CD4-positive, alpha-beta T cell treated with Interleukin-15 for 1 hour (primary cell): ENCODE data around the gene ZNF439.
"Not testable (repeated sequence)": the region's sequence is repeated elsewhere in the genome, so short reads cannot be mapped to it uniquely, and the experiment has no call there.

Experiments
- DNase-seq: peaks from one replicate; pipeline ENCODE4 v3.0.0-alpha.2; 2020

The ZNF439 gene

GRCh38 chr19:11872624-11873023 lies 24.1 kb downstream of the ZNF439 start:
- DNase-seq, result no peak

DNA sequence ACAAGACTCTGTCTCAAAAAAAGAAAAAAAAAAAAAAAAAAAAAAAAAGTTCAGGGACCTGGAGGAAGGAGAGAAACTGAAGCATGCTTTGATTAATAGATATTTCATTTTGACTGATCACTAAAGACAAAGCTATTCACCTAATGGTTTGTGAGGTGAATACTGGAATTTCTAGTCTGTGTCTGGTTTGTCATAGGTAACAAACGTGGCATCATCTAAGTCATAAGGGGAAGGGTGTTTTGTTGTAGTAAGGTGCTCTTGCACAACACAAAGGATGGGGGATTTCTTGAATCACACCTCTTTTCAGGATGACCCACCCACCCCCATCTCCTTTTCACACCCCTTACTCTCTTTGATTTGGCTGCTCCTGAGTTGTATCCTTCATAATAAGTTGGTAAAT lies 25.2 kb downstream of the ZNF439 start:
- no peak for DNase-seq

DNA sequence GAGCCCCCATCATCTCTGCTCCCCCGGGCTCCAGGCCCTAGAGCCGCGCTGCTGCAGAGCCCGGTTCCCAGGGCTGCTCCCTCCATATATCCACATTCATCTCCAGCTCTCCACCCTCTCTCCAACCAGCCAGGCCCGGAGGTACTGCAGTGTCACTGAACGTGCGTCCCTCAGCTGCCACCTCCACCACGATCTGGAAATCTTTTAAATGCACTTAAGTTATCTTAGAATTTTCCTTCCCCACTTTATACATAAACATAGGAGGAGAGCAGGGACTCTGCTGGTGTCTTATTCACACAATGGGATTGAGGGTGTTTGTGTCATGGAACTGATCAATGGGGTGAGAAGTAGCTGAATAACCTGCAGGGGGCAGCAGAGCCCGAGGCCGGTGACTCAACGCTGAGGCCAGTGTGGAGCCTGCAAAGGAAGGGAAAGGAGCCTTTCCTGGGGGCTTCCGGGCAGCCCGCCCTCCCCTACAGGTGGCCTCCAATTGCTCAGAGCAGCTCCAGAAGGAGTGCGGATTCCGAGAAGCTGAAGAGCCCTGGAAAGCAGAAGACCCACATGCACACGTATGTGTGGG lies 31.3 kb downstream of the ZNF439 start:
- DNase-seq, result peak; percentile 18

GRCh38 chr19:11880598-11880997 lies 32.1 kb downstream of the ZNF439 start:
- no peak for DNase-seq

DNA sequence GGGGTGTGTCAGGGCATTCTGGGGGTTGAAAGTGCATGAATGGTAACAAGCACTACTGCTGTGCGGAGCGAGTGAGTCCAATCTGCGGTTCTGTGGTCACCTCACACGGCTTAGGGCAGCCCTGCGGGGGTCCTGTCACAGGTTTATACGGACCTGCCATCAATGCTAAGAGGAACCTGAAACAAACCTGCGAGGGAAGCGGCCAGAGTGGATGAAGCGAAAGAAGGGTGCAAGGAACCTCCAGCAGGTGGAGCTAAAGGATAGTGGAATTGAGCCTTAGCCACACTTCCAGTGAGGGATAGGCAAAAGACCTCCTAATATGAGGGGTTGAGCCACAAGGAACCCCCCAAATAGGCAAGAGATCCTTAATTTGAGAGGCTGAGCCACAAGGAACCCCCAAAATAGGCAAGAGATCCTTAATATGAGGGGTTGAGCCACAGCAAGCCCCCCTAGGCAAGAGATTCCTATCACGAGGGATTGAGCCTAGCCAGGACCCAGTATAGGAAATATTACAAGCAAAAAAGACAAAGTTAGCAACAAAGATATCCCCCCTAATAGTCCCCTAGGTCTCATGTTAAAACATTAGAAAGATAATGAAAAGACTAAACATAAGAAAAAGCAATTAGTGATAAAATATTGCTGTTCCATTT lies 32.8 kb downstream of the ZNF439 start:
- DNase-seq, result peak; percentile 59

DNA sequence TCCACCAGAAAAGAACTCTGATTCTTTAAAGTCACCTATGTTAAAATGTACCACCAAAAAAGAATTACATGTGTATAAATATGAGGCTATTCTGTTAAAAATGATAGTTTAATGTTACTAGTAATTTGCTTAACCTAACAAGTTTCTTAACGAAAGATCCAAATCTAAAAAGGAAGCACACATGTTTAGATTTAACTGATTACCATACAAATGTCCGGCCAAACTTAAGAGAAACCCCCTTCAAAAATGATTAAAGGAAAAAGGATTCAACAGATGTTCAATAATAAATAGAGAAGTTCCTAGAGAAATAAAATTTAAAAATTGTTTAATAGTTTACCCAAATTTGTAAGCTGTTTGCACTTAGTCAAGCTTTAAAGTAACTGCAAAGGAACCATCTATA lies 34.1 kb downstream of the ZNF439 start:
- DNase-seq, result no peak

- no peak for DNase-seq
Measured at GRCh38 chr19:11887234-11887610, 38.7 kb downstream of the ZNF439 start.

DNA sequence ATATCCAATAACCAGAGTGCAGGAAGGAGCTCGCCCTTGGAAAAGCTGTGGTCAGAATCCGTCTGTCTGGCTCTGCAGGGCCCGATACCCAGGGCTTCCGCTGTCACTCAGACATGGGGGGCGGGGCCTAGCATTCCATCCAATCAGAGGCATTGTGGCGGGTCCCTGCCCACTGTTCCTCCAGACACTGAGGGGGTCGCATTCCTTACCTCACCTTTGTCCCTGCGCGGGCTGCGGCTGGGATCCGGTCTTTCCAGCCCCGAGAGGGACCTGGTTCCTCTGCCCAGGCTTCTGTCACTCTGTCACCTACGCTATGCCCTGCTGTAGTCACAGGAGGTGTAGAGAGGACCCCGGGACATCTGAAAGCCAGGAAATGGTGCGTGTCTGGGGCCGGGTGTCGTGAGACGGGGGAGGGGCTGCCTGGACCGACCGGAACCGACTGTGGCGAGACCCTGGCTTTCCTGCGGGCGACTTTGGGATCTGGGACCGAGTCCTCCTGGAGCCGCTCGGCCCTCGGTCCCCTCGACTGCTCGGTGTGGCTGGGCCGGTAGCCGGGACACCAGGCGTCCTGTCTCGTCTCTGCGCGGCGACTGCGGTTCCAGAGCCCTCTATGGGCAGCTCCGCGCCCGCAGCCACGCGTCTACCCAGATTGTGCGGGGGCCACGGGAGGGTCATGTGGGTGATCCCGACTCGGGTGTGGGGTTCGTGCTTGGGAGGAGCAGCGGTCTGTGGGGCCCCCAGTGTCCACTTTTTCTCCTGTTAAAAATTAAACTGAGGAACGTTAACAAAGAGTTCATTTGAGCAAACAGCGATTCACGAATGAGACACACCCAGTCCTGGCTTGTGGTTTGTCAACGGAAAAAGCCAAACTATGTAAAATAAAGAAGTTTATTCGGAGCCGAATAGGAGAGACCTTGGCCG lies 39.3 kb downstream of the ZNF439 start, which contains the start of gene ZNF69:
Gene ZNF69, plus strand, starts transcription at position 172 of the 921 bp plus-strand sequence. Its CDS starts 142 bp downstream, at position 314.
- peak; percentile 61 for DNase-seq

DNA sequence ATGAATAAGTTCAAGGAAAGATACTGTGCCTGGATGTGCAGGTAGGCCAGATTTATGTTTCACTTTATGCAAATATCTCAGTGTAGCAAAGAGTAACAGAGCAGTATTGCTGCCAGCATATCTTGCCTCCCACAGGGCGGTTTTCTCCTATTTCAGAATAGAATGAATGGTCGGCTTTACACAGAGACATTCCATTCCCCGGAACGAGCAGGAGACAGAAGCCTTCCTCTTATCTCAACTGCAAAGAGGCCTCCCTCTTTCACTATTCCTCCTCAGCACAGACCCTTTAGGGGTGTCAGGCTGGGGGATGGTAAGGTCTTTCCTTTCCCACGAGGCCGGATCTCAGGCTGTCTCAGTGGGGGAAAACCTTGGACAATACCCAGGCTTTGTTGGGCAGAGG lies 41.4 kb downstream of the ZNF439 start:
- not testable (repeated sequence) for DNase-seq

DNA sequence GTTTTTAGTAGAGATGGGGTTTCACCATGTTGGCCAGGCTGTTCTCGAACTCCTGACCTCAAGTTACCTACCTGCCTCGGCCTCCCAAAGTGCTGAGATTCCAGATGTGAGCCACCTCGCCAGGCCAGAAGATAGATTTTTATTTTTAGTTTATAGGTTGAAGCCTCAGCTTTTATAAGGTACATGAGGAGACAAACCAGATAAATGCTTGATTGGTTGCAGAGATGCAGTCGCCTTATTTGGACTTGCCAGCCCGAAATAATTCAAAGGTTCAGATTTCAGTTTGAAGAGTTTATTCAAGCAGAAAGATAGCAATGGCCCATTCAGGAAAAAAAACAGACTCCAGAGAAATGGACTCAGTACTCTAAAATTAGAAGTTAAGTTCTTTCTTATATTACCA lies 42.1 kb downstream of the ZNF439 start:
- DNase-seq, result no peak

GRCh38 chr19:11894851-11895250 lies 46.3 kb downstream of the ZNF439 start:
- DNase-seq, result no peak

DNA sequence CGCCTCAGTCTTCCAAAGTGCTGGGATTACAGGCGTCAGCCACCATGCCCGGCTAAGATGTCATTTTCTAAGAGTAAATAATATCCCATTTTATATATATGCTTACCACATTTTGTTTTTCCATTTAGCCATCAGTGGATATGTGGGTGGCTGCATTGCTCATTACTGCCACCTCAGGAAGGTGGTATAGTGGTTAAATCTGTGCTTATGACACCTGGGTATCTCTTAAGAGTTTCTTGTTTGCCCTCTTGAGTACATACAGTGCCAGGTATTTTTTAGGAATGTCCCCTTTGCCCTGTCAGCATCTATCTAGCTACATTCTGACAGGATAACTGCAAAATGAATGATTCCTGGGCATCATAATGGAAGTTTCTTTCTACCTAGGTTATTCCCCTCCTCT lies 53.7 kb downstream of the ZNF439 start:
- DNase-seq, result no peak

- no peak for DNase-seq
Measured at GRCh38 chr19:11905928-11906327, 57.4 kb downstream of the ZNF439 start.

DNA sequence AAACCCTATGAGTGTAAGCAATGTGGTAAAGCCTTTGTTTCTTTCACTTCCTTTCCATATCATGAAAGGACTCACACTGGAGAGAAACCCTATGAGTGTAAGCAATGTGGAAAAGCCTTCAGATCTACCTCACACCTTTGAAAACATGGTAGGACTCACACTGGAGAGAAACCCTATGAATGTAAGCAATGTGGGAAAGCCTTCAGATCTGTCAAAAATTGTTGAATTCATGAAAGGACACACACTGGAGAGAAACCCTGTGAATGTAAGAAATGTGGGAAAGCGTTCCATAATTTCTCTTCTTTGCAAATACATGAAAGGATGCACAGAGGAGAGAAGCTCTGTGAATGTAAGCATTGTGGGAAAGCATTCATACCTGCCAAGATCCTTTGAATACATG lies 63.4 kb downstream of the ZNF439 start:
- DNase-seq, result not testable (repeated sequence)

GRCh38 chr19:11914417-11915051 lies 66.0 kb downstream of the ZNF439 start:
- DNase-seq, result not testable (repeated sequence)
